Measurements from ENCODE around the gene SURF2. TPM values are rescaled to one million over a fixed set of nuclear protein-coding genes. Genes with fewer than 3 reads are reported as not detected.

SURF2 gene
- total RNA-seq, 1 experiment from 2014 or later = 27.8 TPM

GRCh38 chr9:133387680-133388079 lies 31.3 kb downstream of the SURF2 start (continued):
- TF ChIP-seq REST (IDR thresholded peaks at IDR 0.05; ENCODE audit: low read depth) (no peak), JUND (IDR thresholded peaks at IDR 0.05) (no peak), ZNF274 (IDR thresholded peaks at IDR 0.05; ENCODE audit: low read depth, low read length) (no peak), POLR2AphosphoS5 (IDR thresholded peaks at IDR 0.05; ENCODE audit: low read depth, low read length) (no peak)
- TF ChIP-seq, protein P1, sequence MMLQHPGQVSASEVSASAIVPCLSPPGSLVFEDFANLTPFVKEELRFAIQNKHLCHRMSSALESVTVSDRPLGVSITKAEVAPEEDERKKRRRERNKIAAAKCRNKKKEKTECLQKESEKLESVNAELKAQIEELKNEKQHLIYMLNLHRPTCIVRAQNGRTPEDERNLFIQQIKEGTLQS (IDR thresholded peaks at IDR 0.05) = no peak

GRCh38 chr9:133389025-133389557 lies 32.7 kb downstream of the SURF2 start:
- no peak overlapping the region for H3K9ac ChIP-seq (ENCODE audit: low read length)
- H3K27ac ChIP-seq (ENCODE audit: low read depth, low read length) = no peak overlapping the region
- ATAC-seq (no peak), DNase-seq (ENCODE audit: low read depth, low spot score) (no peak)
- intact Hi-C loops (cut with micrococcal nuclease) = no loop called here
- H3K36me3 ChIP-seq (ENCODE audit: control insufficient read depth in 1 of 2, insufficient read depth in 2 of 2, low read length in 2 of 2) = no peaks in the 10 kb centered on the region
- H3K9me2 ChIP-seq (ENCODE audit: insufficient read depth) = no peaks in the 10 kb centered on the region
- no peaks in the 10 kb centered on the region for H4K20me1 ChIP-seq (ENCODE audit: insufficient read depth)
- no peaks in the 10 kb centered on the region for H3K79me2 ChIP-seq (ENCODE audit: insufficient read depth, low read length)
- H3K4me1 ChIP-seq (ENCODE audit: control insufficient read depth in 1 of 2, insufficient read depth in 2 of 2, low read length in 2 of 2) = no peaks in the 10 kb centered on the region
- H3K27me3 ChIP-seq (ENCODE audit: insufficient read depth, low read length) = no peaks in the 10 kb centered on the region
- no peak overlapping the region for H3K4me2 ChIP-seq (ENCODE audit: low read length)
- no peak overlapping the region for H3K4me3 ChIP-seq (replicated peaks in 1 of 2; ENCODE audit: low read depth in 1 of 2, low read length in 2 of 2)
- ChIA-PET RAD21 (ENCODE audit: low non-redundant PET in 1 of 2, low total read pairs in 2 of 2, uncharacterized antibody in 2 of 2, unreplicated experiment in 2 of 2) (no interaction called here), POLR2A (no interaction called here), CTCF (no interaction called here)
- no peak overlapping the region for H2AFZ ChIP-seq (ENCODE audit: low read depth, low read length, poor library complexity, severe bottlenecking)
- H3K9me3 ChIP-seq (ENCODE audit: control insufficient read depth in 1 of 2, insufficient read depth in 1 of 2, low read depth in 1 of 2, low read length in 2 of 2) = no peaks in the 10 kb centered on the region
- no TSS peak for BruUV-seq (replicated peaks)
- TF ChIP-seq, protein P1 (IDR thresholded peaks at IDR 0.05) = no peak
- no peak for TF ChIP-seq EGR1 (IDR thresholded peaks at IDR 0.05; ENCODE audit: low read depth)
- TF ChIP-seq, protein P2, sequence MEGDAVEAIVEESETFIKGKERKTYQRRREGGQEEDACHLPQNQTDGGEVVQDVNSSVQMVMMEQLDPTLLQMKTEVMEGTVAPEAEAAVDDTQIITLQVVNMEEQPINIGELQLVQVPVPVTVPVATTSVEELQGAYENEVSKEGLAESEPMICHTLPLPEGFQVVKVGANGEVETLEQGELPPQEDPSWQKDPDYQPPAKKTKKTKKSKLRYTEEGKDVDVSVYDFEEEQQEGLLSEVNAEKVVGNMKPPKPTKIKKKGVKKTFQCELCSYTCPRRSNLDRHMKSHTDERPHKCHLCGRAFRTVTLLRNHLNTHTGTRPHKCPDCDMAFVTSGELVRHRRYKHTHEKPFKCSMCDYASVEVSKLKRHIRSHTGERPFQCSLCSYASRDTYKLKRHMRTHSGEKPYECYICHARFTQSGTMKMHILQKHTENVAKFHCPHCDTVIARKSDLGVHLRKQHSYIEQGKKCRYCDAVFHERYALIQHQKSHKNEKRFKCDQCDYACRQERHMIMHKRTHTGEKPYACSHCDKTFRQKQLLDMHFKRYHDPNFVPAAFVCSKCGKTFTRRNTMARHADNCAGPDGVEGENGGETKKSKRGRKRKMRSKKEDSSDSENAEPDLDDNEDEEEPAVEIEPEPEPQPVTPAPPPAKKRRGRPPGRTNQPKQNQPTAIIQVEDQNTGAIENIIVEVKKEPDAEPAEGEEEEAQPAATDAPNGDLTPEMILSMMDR (IDR thresholded peaks at IDR 0.05 in 2 of 3, conservative IDR thresholded peaks at IDR 0.05 in 1 of 3; ENCODE audit: borderline replicate concordance in 1 of 3, insufficient read depth in 1 of 3, low read depth in 2 of 3, low read length in 2 of 3) = no peak
- no peak for TF ChIP-seq ZFX (IDR thresholded peaks at IDR 0.05)
- TF ChIP-seq EZH2phosphoT487 (IDR thresholded peaks at IDR 0.05; ENCODE audit: borderline replicate concordance) = no peak
- TF ChIP-seq REST (IDR thresholded peaks at IDR 0.05; ENCODE audit: low read depth) = no peak
- TF ChIP-seq ELF1 (IDR thresholded peaks at IDR 0.05; ENCODE audit: borderline replicate concordance, low read depth) = no peak
- TF ChIP-seq TCF7L2 (IDR thresholded peaks at IDR 0.05; ENCODE audit: borderline replicate concordance, extremely low read depth, insufficient read depth, insufficient read length) = no peak
- TF ChIP-seq SRF (IDR thresholded peaks at IDR 0.05; ENCODE audit: low read depth) = no peak
- no peak for TF ChIP-seq RAD21 (IDR thresholded peaks at IDR 0.05; ENCODE audit: low read depth)
- no peak for TF ChIP-seq POLR2A (IDR thresholded peaks at IDR 0.05; ENCODE audit: borderline replicate concordance, extremely low read depth, insufficient read depth, insufficient read length)
- TF ChIP-seq EZH2 (IDR thresholded peaks at IDR 0.05) = no peak
- no peak for TF ChIP-seq JUND (IDR thresholded peaks at IDR 0.05)
- TF ChIP-seq ZNF274 (IDR thresholded peaks at IDR 0.05; ENCODE audit: low read depth, low read length) = no peak
